Neural cell (in vitro differentiated cells): ENCODE results near the gene PPP2R5D. TPM values are rescaled to one million over a fixed set of nuclear protein-coding genes. Genes with fewer than 3 reads are reported as not detected.

Experiments used
- H2AFZ ChIP-seq: fragments of 200-600, 300-800 bp; sonication (generic), shearing (Covaris generic); 2 replicates; pipeline ENCODE4 v1.6.0; 2014; ENCODE audit warnings: low read depth, mild to moderate bottlenecking, antibody characterized with exemption, low read length, moderate library complexity
- H3F3A ChIP-seq: fragments of 200-600 bp; shearing (Covaris generic); 2 replicates; pipeline ENCODE4 v1.6.1; 2016; ENCODE audit warnings: mild to moderate bottlenecking, moderate library complexity, mixed read lengths, antibody characterized with exemption, low read length; ENCODE audit not compliant: insufficient read depth, poor library complexity, severe bottlenecking
- H3K27ac ChIP-seq: fragments of 200-600, 300-800 bp; sonication (generic), shearing (Covaris generic); 2 replicates; pipeline ENCODE4 v1.5.1; 2014; ENCODE audit warnings: mild to moderate bottlenecking, low read length, moderate library complexity
- H3K27me3 ChIP-seq: fragments of 300-800, 200-600 bp; sonication (generic), shearing (Covaris generic); 2 replicates; pipeline ENCODE4 v1.6.0; 2014; ENCODE audit warnings: mild to moderate bottlenecking, low read depth, low read length, moderate library complexity; ENCODE audit not compliant: insufficient read depth
- H3K36me3 ChIP-seq: fragments of 300-800, 200-600 bp; sonication (generic), shearing (Covaris generic); 2 replicates; pipeline ENCODE4 v1.5.1; 2014; ENCODE audit warnings: mild to moderate bottlenecking, antibody characterized with exemption, low read length, moderate library complexity; ENCODE audit not compliant: insufficient read depth
- H3K4me2 ChIP-seq: fragments of 300-800, 200-600 bp; sonication (generic), shearing (Covaris generic); 2 replicates; pipeline ENCODE4 v1.6.0; 2014; ENCODE audit warnings: mild to moderate bottlenecking, low read length
- H3K4me3 ChIP-seq: fragments of 300-800, 200-600 bp; sonication (generic), shearing (Covaris generic); 2 replicates; pipeline ENCODE4 v1.5.1; 2014; ENCODE audit warnings: mild to moderate bottlenecking, low read length, moderate library complexity
- H3K79me2 ChIP-seq: fragments of 200-600 bp; shearing (Covaris generic); replicated peaks from 2 replicates; pipeline ENCODE4 v1.6.0; 2014; ENCODE audit warnings: mild to moderate bottlenecking, low read length, moderate library complexity; ENCODE audit not compliant: insufficient read depth
- H3K9ac ChIP-seq: fragments of 300-800, 200-600 bp; sonication (generic), shearing (Covaris generic); 2 replicates; pipeline ENCODE4 v1.6.1; 2016; ENCODE audit warnings: mild to moderate bottlenecking, low read length, mixed read lengths
- H3K9me2 ChIP-seq: fragments of 200-600 bp; shearing (Covaris generic); 2 replicates; pipeline ENCODE4 v1.6.1; 2016; ENCODE audit warnings: mild to moderate bottlenecking, low read length, mixed read lengths; ENCODE audit not compliant: insufficient read depth
- H3K9me3 ChIP-seq: fragments of 200-600, 300-800 bp; sonication (generic), shearing (Covaris generic); 2 replicates; pipeline ENCODE4 v1.6.1; 2016; ENCODE audit warnings: mild to moderate bottlenecking, mixed run types, low read length, moderate library complexity, mixed read lengths
- H4K20me1 ChIP-seq: fragments of 200-600 bp; shearing (Covaris generic); 2 replicates; pipeline ENCODE4 v1.6.1; 2016; ENCODE audit warnings: mild to moderate bottlenecking, mixed run types; ENCODE audit not compliant: insufficient read depth
- EP300 ChIP-seq: fragments of 450-650 bp; conservative IDR thresholded peaks from 2 replicates; pipeline ENCODE4 v1.6.1; 2014; ENCODE audit warnings: antibody characterized with exemption, mild to moderate bottlenecking, moderate library complexity; ENCODE audit not compliant: poor library complexity, severe bottlenecking
- EZH2 ChIP-seq: fragments of 200-600, 300-800 bp; shearing (Covaris generic), sonication (generic); IDR thresholded peaks from 2 replicates; pipeline ENCODE4 v1.6.1; 2014; ENCODE audit warnings: antibody characterized with exemption, low read length, borderline replicate concordance, mild to moderate bottlenecking; ENCODE audit not compliant: insufficient read depth, poor library complexity, severe bottlenecking
- MXI1 ChIP-seq: fragments of 450-650 bp; conservative IDR thresholded peaks from 2 replicates; pipeline ENCODE4 v1.6.1; 2014; ENCODE audit warnings: antibody characterized with exemption, mild to moderate bottlenecking; ENCODE audit not compliant: poor library complexity, severe bottlenecking
- POLR2AphosphoS5 ChIP-seq: IDR thresholded peaks from 2 replicates; pipeline ENCODE4 v1.6.1; 2012
- RAD21 ChIP-seq: fragments of 450-650 bp; conservative IDR thresholded peaks from 2 replicates; pipeline ENCODE4 v1.6.1; 2014; ENCODE audit warnings: antibody characterized with exemption, mild to moderate bottlenecking, moderate library complexity
- SMC3 ChIP-seq: fragments of 450-650 bp; conservative IDR thresholded peaks from 2 replicates; pipeline ENCODE4 v1.6.1; 2014; ENCODE audit warnings: antibody characterized with exemption, mild to moderate bottlenecking, moderate library complexity; ENCODE audit not compliant: poor library complexity
- TAF1 ChIP-seq: IDR thresholded peaks from 2 replicates; pipeline ENCODE4 v1.6.1; 2012; ENCODE audit warnings: low read depth
- polyA plus RNA-seq: library from polyadenylated mRNA; depleted of rRNA; stranded (reverse); fragments of >200 nt; gene quantifications from 2 replicates; pipeline ENCODE4 v1.2.3, GENCODE V29; 2014
- TF ChIP-seq, protein P1 (sequence below): fragments of 450-650 bp; IDR thresholded peaks from 2 replicates; pipeline ENCODE4 v1.5.1; 2014; ENCODE audit warnings: antibody characterized with exemption, mild to moderate bottlenecking, moderate library complexity; ENCODE audit not compliant: poor library complexity, severe bottlenecking
- TF ChIP-seq, protein P2 (sequence below): IDR thresholded peaks from 2 replicates; pipeline ENCODE4 v1.6.1; 2012; ENCODE audit warnings: borderline replicate concordance

The PPP2R5D gene
- polyA plus RNA-seq, 1 donor from 2014 or later, result 41.1 TPM

DNA sequence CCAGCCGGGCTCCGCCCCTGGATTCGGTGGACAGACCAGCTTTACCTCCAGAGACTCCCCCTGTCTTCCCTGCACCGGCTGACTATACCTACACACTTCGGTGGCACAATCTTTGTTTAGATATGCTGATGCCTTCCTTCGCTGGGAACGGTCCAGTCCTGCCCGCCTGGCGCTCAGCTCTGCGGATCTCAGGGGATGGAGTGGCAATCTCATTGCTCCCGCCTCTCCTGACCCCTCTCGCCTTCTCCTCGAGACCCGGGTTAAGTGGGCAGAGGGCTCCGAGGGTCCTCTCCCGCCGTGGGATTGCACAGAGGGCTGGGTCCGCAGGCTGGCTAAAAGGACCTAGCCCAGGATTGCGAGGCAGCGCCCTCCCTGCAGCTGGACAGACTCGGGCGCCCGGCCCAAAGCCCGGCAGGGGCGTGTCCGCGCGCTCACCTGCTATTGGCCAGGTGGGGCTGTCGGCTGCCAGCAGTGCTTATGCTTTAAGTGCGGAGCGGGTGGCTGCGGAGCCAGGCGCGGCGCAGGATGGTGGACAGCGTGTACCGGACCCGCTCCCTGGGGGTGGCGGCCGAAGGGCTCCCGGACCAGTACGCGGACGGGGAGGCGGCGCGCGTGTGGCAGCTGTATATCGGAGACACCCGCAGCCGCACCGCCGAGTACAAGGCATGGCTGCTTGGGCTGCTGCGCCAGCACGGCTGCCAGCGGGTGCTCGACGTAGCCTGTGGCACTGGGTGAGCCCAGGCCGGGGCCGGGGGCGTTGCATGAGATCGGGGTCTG lies 23.9 kb upstream of the PPP2R5D start, which contains the start of gene GNMT:
GNMT (plus strand) TSS at position 512 of the 777 bp plus-strand sequence; CDS start at position 526, 14 bp downstream.
- Histone ChIP-seq H2AFZ (no peak within 1 kb of the TSS), H3K9me2 (no peaks in the 10 kb centered on the region), H3K27ac (no peak within 1 kb of the TSS), H3K36me3 (no peaks in the 10 kb centered on the region), H4K20me1 (no peaks in the 10 kb centered on the region), H3K4me2 (no peak within 1 kb of the TSS), H3K9me3 (no peaks in the 10 kb centered on the region), H3K9ac (no peak within 1 kb of the TSS), H3F3A (no peaks in the 10 kb centered on the region), H3K79me2 (no peaks in the 10 kb centered on the region), H3K4me3 (peak within 1 kb of the TSS; percentile 60), H3K27me3 (peaks cover 27% of the 10 kb centered on the region)
- TF ChIP-seq MXI1 (peak; percentile 30), POLR2AphosphoS5 (no peak)

DNA sequence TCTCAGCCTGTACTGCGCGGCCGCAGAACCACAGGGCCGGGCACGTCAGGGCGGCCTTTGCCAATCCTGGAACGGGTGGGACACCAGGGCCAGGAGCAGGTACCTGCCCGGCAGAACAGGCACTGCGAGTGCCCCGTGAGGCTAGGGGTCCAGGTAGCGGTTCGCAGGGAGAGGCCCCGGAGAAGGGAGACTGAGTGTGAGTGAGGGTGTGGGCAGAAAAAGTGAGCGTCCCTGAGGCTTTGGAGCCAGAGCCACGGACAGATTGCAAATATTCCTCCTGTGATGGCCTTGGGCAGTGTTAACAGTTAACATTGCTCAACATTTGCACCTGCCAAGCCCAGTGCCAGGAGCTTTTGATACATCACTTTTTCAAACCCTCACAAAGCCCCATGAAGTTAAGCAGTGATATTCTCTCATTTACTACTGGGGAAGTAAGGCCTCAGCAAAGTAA lies 23.3 kb upstream of the PPP2R5D start:
- no peak overlapping the region for H3K27ac ChIP-seq
- H2AFZ ChIP-seq, result no peak overlapping the region
- no peaks in the 10 kb centered on the region for H3K36me3 ChIP-seq
- H3K27me3 ChIP-seq, result peaks cover 27% of the 10 kb centered on the region
- TF ChIP-seq SMC3 (no peak), EZH2 (no peak), RAD21 (no peak), EP300 (no peak), POLR2AphosphoS5 (no peak)
- TF ChIP-seq, protein P1, sequence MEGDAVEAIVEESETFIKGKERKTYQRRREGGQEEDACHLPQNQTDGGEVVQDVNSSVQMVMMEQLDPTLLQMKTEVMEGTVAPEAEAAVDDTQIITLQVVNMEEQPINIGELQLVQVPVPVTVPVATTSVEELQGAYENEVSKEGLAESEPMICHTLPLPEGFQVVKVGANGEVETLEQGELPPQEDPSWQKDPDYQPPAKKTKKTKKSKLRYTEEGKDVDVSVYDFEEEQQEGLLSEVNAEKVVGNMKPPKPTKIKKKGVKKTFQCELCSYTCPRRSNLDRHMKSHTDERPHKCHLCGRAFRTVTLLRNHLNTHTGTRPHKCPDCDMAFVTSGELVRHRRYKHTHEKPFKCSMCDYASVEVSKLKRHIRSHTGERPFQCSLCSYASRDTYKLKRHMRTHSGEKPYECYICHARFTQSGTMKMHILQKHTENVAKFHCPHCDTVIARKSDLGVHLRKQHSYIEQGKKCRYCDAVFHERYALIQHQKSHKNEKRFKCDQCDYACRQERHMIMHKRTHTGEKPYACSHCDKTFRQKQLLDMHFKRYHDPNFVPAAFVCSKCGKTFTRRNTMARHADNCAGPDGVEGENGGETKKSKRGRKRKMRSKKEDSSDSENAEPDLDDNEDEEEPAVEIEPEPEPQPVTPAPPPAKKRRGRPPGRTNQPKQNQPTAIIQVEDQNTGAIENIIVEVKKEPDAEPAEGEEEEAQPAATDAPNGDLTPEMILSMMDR, result no peak
- no peaks in the 10 kb centered on the region for H4K20me1 ChIP-seq
- no peak overlapping the region for H3K9ac ChIP-seq
- peak overlapping the region; percentile 60 for H3K4me3 ChIP-seq
- no peaks in the 10 kb centered on the region for H3K79me2 ChIP-seq
- no peak overlapping the region for H3K4me2 ChIP-seq
- H3K9me3 ChIP-seq, result no peaks in the 10 kb centered on the region
- no peaks in the 10 kb centered on the region for H3K9me2 ChIP-seq
- H3F3A ChIP-seq, result no peaks in the 10 kb centered on the region

DNA sequence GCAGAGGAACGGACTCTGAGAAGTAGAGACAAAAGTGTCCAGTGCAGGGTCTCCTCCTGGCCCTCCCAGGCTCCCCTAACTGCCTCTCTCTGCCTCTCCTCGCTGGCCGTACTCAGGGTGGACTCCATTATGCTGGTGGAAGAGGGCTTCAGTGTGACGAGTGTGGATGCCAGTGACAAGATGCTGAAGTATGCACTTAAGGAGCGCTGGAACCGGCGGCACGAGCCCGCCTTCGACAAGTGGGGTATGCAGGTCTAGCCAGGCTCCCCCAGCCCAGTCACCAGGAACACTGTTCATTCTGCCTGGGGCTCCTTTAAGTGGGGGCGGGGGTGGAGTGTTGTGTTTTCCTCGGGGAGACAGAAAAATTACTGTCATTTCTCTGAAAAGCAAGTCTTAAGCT lies 22.3 kb upstream of the PPP2R5D start:
- H3K27me3 ChIP-seq, result peaks cover 27% of the 10 kb centered on the region
- H3K27ac ChIP-seq, result no peak overlapping the region
- H3K36me3 ChIP-seq, result no peaks in the 10 kb centered on the region
- no peak overlapping the region for H3K9ac ChIP-seq
- H3F3A ChIP-seq, result no peaks in the 10 kb centered on the region
- no peak overlapping the region for H2AFZ ChIP-seq
- no peaks in the 10 kb centered on the region for H3K79me2 ChIP-seq
- no peaks in the 10 kb centered on the region for H3K9me2 ChIP-seq
- H3K4me2 ChIP-seq, result no peak overlapping the region
- TF ChIP-seq, protein P2, sequence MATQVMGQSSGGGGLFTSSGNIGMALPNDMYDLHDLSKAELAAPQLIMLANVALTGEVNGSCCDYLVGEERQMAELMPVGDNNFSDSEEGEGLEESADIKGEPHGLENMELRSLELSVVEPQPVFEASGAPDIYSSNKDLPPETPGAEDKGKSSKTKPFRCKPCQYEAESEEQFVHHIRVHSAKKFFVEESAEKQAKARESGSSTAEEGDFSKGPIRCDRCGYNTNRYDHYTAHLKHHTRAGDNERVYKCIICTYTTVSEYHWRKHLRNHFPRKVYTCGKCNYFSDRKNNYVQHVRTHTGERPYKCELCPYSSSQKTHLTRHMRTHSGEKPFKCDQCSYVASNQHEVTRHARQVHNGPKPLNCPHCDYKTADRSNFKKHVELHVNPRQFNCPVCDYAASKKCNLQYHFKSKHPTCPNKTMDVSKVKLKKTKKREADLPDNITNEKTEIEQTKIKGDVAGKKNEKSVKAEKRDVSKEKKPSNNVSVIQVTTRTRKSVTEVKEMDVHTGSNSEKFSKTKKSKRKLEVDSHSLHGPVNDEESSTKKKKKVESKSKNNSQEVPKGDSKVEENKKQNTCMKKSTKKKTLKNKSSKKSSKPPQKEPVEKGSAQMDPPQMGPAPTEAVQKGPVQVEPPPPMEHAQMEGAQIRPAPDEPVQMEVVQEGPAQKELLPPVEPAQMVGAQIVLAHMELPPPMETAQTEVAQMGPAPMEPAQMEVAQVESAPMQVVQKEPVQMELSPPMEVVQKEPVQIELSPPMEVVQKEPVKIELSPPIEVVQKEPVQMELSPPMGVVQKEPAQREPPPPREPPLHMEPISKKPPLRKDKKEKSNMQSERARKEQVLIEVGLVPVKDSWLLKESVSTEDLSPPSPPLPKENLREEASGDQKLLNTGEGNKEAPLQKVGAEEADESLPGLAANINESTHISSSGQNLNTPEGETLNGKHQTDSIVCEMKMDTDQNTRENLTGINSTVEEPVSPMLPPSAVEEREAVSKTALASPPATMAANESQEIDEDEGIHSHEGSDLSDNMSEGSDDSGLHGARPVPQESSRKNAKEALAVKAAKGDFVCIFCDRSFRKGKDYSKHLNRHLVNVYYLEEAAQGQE, result no peak
- TF ChIP-seq RAD21 (no peak), EZH2 (no peak), TAF1 (no peak), POLR2AphosphoS5 (no peak), EP300 (no peak), MXI1 (no peak), SMC3 (no peak)
- TF ChIP-seq, protein P1, result no peak
- no peaks in the 10 kb centered on the region for H3K9me3 ChIP-seq
- H4K20me1 ChIP-seq, result no peaks in the 10 kb centered on the region
- no peak overlapping the region for H3K4me3 ChIP-seq
